ENCODE results near the gene SLF2. TPM values are rescaled to one million over a fixed set of nuclear protein-coding genes. Genes with fewer than 3 reads are reported as not detected.

Gene SLF2
- total and polyA plus RNA-seq, 9 of the 15 experiments (the other 6 are each of a cell fraction or from before 2014, with no cell fraction given): 1.7 to 18.4 (median 7.8) TPM

DNA sequence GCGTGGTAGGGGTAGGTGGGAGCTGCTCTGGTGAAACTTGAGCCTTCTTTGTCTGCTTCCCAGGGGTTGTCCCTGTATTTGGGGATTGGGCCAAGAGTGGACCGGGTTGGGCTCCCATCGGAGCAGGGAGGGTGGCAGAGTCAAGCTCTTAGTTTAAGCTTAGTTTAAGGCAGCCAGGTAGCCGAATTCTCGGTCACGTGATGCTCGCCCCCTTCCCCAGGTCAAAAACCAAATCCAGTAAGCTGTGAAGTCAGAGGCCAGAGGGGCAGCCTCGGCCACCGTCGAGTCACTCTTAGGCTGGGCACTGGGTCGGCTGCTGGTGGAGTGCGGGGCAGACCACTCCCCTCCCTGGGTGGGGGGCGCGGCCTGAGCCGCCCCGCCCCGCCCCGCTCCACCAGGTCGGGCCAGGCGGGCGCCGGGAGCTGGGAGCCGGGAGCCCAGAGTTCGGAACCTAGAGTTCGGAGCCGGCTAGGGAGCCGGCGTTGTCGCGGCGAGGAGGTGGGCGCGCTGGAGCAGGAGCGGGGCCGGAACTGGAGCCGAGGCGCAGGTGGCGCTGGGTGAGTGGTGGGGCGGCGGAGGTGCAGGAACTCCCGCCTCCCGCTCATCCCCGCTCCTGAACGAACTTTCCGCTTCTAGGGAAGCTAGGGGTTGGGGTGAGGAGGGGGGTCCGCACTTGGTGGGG lies 84.1 kb downstream of the SLF2 start:
- Histone ChIP-seq H3K36me3 (ENCODE audit: control insufficient read depth, insufficient read depth, low read length) (peaks cover 26% of the 10 kb centered on the region; the same call in 2 of the 3 replicates), H3K27me3 (ENCODE audit: control insufficient read depth in 2 of 2, insufficient read depth in 2 of 2, low read length in 2 of 2) (no peaks in the 10 kb centered on the region), H4K20me1 (replicated peaks; ENCODE audit: control insufficient read depth, insufficient read depth, low read length) (no peaks in the 10 kb centered on the region), H2AFZ (ENCODE audit: low read depth, low read length) (peak overlapping the region; percentile 63), H3K27ac (ENCODE audit: extremely low read depth, low read depth, low read length) (peak overlapping the region; percentile 93), H3K4me1 (replicated peaks in 1 of 2; ENCODE audit: control insufficient read depth in 2 of 2, insufficient read depth in 2 of 2, low read length in 2 of 2) (peaks cover 26 to 65% of the 10 kb centered on the region in 2 experiments; a peak in 4 of 5 replicates), H3K79me2 (ENCODE audit: control insufficient read depth, insufficient read depth, low read length) (peaks cover 51% of the 10 kb centered on the region), H3K4me2 (ENCODE audit: insufficient read depth, low read length) (peak overlapping the region; percentile 100), H3K9me1 (ENCODE audit: control insufficient read depth, insufficient read depth, low read length) (no peaks in the 10 kb centered on the region), H3K9ac (ENCODE audit: insufficient read depth in 1 of 2, low read depth in 2 of 2, low read length in 2 of 2) (peak overlapping the region; percentile 85 to 90), H3K9me3 (replicated peaks; ENCODE audit: control insufficient read depth, insufficient read depth, low read depth, low read length) (no peaks in the 10 kb centered on the region), H3K4me3 (peak overlapping the region; percentile 76)
- 10% methylated on average over 11 of the region's 46 CpGs for WGBS (ENCODE audit: insufficient coverage, low coverage, missing lambda C conversion rate)
- ATAC-seq (peak; percentile 29), DNase-seq (ENCODE audit: extremely low read depth in 1 of 4, low spot score in 3 of 4) (peak; percentile 39 to 72 (median 65)), FAIRE-seq (no peak)
- intact Hi-C loops (cut with micrococcal nuclease) (no loop called here), in situ Hi-C loops (cut with MboI) (loop anchor here (25.0 kb wide), 1 partner anchor 1040 kb away; no protein-coding TSS in a partner anchor)
- BruUV-seq (replicated peaks): TSS peak; percentile 54
- CTCF ChIA-PET (ENCODE audit: low intra/inter-chr PET ratio): interaction anchor here (9.3 kb wide), 1 partner anchor 16 kb away, joined by 150 read pairs; no protein-coding TSS in a partner anchor
- POLR2A ChIA-PET: no interaction called here
- TF ChIP-seq, protein P1, sequence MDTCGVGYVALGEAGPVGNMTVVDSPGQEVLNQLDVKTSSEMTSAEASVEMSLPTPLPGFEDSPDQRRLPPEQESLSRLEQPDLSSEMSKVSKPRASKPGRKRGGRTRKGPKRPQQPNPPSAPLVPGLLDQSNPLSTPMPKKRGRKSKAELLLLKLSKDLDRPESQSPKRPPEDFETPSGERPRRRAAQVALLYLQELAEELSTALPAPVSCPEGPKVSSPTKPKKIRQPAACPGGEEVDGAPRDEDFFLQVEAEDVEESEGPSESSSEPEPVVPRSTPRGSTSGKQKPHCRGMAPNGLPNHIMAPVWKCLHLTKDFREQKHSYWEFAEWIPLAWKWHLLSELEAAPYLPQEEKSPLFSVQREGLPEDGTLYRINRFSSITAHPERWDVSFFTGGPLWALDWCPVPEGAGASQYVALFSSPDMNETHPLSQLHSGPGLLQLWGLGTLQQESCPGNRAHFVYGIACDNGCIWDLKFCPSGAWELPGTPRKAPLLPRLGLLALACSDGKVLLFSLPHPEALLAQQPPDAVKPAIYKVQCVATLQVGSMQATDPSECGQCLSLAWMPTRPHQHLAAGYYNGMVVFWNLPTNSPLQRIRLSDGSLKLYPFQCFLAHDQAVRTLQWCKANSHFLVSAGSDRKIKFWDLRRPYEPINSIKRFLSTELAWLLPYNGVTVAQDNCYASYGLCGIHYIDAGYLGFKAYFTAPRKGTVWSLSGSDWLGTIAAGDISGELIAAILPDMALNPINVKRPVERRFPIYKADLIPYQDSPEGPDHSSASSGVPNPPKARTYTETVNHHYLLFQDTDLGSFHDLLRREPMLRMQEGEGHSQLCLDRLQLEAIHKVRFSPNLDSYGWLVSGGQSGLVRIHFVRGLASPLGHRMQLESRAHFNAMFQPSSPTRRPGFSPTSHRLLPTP (IDR thresholded peaks at IDR 0.05; ENCODE audit: borderline replicate concordance, extremely low read depth, insufficient read length): no peak
- TF ChIP-seq SNIP1 (IDR thresholded peaks at IDR 0.05; ENCODE audit: low read depth) (no peak), NR4A1 (CRISPR knock-in tag; IDR thresholded peaks at IDR 0.05) (no peak), NR4A1 (tag; IDR thresholded peaks at IDR 0.05) (no peak), ZNF644 (tag; IDR thresholded peaks at IDR 0.05; ENCODE audit: low read depth) (no peak), NRF1 (conservative IDR thresholded peaks at IDR 0.05 in 1 of 2, IDR thresholded peaks at IDR 0.05 in 1 of 2) (0 out of 4 replicates have a peak, but pooled peaks of 1 of the 2 experiments have one; percentile 39), ZNF3 (CRISPR knock-in tag; IDR thresholded peaks at IDR 0.05) (no peak), ZNF507 (tag; conservative IDR thresholded peaks at IDR 0.05) (no peak), FOXJ2 (tag; IDR thresholded peaks at IDR 0.05) (no peak), ZNF778 (CRISPR knock-in tag; IDR thresholded peaks at IDR 0.05) (no peak), CREBBP (IDR thresholded peaks at IDR 0.05; ENCODE audit: low read depth, low read length) (no peak), SIN3B (IDR thresholded peaks at IDR 0.05; ENCODE audit: low read depth) (no peak), TEAD1 (CRISPR knock-in tag; IDR thresholded peaks at IDR 0.05) (no peak)
- TF ChIP-seq, protein P2, sequence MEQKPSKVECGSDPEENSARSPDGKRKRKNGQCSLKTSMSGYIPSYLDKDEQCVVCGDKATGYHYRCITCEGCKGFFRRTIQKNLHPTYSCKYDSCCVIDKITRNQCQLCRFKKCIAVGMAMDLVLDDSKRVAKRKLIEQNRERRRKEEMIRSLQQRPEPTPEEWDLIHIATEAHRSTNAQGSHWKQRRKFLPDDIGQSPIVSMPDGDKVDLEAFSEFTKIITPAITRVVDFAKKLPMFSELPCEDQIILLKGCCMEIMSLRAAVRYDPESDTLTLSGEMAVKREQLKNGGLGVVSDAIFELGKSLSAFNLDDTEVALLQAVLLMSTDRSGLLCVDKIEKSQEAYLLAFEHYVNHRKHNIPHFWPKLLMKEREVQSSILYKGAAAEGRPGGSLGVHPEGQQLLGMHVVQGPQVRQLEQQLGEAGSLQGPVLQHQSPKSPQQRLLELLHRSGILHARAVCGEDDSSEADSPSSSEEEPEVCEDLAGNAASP (IDR thresholded peaks at IDR 0.05): no peak
- TF ChIP-seq, protein P3, sequence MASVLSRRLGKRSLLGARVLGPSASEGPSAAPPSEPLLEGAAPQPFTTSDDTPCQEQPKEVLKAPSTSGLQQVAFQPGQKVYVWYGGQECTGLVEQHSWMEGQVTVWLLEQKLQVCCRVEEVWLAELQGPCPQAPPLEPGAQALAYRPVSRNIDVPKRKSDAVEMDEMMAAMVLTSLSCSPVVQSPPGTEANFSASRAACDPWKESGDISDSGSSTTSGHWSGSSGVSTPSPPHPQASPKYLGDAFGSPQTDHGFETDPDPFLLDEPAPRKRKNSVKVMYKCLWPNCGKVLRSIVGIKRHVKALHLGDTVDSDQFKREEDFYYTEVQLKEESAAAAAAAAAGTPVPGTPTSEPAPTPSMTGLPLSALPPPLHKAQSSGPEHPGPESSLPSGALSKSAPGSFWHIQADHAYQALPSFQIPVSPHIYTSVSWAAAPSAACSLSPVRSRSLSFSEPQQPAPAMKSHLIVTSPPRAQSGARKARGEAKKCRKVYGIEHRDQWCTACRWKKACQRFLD (CRISPR knock-in tag; IDR thresholded peaks at IDR 0.05): peak; percentile 62; the same call in 1 of the 2 replicates
- TF ChIP-seq, protein P4, sequence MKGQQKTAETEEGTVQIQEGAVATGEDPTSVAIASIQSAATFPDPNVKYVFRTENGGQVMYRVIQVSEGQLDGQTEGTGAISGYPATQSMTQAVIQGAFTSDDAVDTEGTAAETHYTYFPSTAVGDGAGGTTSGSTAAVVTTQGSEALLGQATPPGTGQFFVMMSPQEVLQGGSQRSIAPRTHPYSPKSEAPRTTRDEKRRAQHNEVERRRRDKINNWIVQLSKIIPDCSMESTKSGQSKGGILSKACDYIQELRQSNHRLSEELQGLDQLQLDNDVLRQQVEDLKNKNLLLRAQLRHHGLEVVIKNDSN (CRISPR knock-in tag; IDR thresholded peaks at IDR 0.05): peak; percentile 82
